PFSK-1 (cell line): Measurements from ENCODE around the gene NUP98.

ENCODE experiments used
- POLR2AphosphoS5 ChIP-seq: IDR thresholded peaks from 2 replicates; pipeline ENCODE4 v1.6.1; 2012; ENCODE audit warnings: low read depth, mild to moderate bottlenecking, control low read depth, low read length, moderate library complexity
- REST ChIP-seq, 2 experiments: IDR thresholded peaks; 2 replicates each; pipeline versions ENCODE4 v1.6.1 to v1.8.0; 2011 to 2012; ENCODE audit warnings: low read depth in 2 of 2, low read length in 2 of 2, control low read depth in 1 of 2, inconsistent platforms in 1 of 2, mild to moderate bottlenecking in 1 of 2, moderate library complexity in 1 of 2; ENCODE audit not compliant: insufficient read depth in 1 of 2
- SIN3A ChIP-seq: IDR thresholded peaks from 2 replicates; pipeline ENCODE4 v1.6.1; 2012; ENCODE audit warnings: mild to moderate bottlenecking, low read length, moderate library complexity, borderline replicate concordance; ENCODE audit not compliant: insufficient read depth
- TAF1 ChIP-seq: IDR thresholded peaks from 2 replicates; pipeline ENCODE4 v1.6.1; 2012; ENCODE audit warnings: low read length, control low read depth, borderline replicate concordance; ENCODE audit not compliant: insufficient read depth

GRCh38 chr11:3834349-3834663 lies 37.0 kb upstream of the NUP98 start:
- TF ChIP-seq SIN3A: no peak
- TF ChIP-seq POLR2AphosphoS5: no peak
- TF ChIP-seq REST (IDR thresholded peaks at IDR 0.05; ENCODE audit: insufficient read depth in 1 of 2, low read depth in 2 of 2, low read length in 2 of 2): no peak
- no peak for TF ChIP-seq TAF1
